Neuronal stem cell (in vitro differentiated cells): ENCODE data around the gene GABRP.

Experiments used
- DNase-seq: peaks from one replicate; pipeline ENCODE4 v3.0.0-alpha.2; 2013; ENCODE audit warnings: low spot score
- H2AFZ ChIP-seq: one replicate; pipeline ENCODE4 v1.6.1; 2013; ENCODE audit warnings: mild to moderate bottlenecking, low read length, inconsistent platforms
- H2AK5ac ChIP-seq: 2 replicates; pipeline ENCODE4 v1.6.1; 2013; ENCODE audit warnings: low read depth, mild to moderate bottlenecking, inconsistent platforms, low read length, moderate library complexity, mixed read lengths
- H2BK120ac ChIP-seq: 2 replicates; pipeline ENCODE4 v1.6.1; 2013; ENCODE audit warnings: low read depth, mild to moderate bottlenecking, inconsistent platforms, low read length, moderate library complexity, mixed read lengths
- H2BK12ac ChIP-seq: one replicate; pipeline ENCODE4 v1.6.1; 2013; ENCODE audit warnings: low read length, inconsistent platforms
- H2BK15ac ChIP-seq: 2 replicates; pipeline ENCODE4 v1.6.1; 2013; ENCODE audit warnings: mild to moderate bottlenecking, low read length, inconsistent platforms, mixed read lengths
- H2BK5ac ChIP-seq: one replicate; pipeline ENCODE4 v1.6.1; 2013; ENCODE audit warnings: inconsistent platforms, mild to moderate bottlenecking, low read length, moderate library complexity
- H3K14ac ChIP-seq: one replicate; pipeline ENCODE4 v1.6.1; 2013; ENCODE audit warnings: low read length, inconsistent platforms
- H3K18ac ChIP-seq: 2 replicates; pipeline ENCODE4 v1.6.1; 2013; ENCODE audit warnings: low read length, inconsistent platforms
- H3K23ac ChIP-seq: 2 replicates; pipeline ENCODE4 v1.6.1; 2013; ENCODE audit warnings: low read depth, mild to moderate bottlenecking, mixed read lengths, low read length, inconsistent platforms; ENCODE audit not compliant: poor library complexity
- H3K27ac ChIP-seq: replicated peaks from 3 replicates; pipeline ENCODE4 v1.5.1; 2013; ENCODE audit warnings: low read length, inconsistent platforms
- H3K27me3 ChIP-seq, 3 experiments: 2 replicates each; pipeline ENCODE4 v1.6.1; 2013; ENCODE audit warnings: low read length in 3 of 3, mild to moderate bottlenecking in 2 of 3, inconsistent platforms in 1 of 3, low read depth in 1 of 3, mixed read lengths in 1 of 3, moderate library complexity in 1 of 3; ENCODE audit not compliant: control insufficient read depth in 3 of 3, insufficient read depth in 3 of 3
- H3K36me3 ChIP-seq, 2 donors: replicated peaks in 1 of 2; 2 replicates each; pipeline ENCODE4 v1.6.1; 2013; ENCODE audit warnings: low read length in 2 of 2; ENCODE audit not compliant: control insufficient read depth in 2 of 2, insufficient read depth in 2 of 2
- H3K4ac ChIP-seq: 2 replicates; pipeline ENCODE4 v1.6.1; 2013; ENCODE audit warnings: inconsistent platforms, mild to moderate bottlenecking, low read length, moderate library complexity
- H3K4me1 ChIP-seq, 2 donors: 1 replicate in 1 of 2; 2 replicates in 1 of 2; pipeline ENCODE4 v1.6.1; 2013; ENCODE audit warnings: low read length in 2 of 2, low read depth in 1 of 2; ENCODE audit not compliant: control insufficient read depth in 2 of 2, insufficient read depth in 1 of 2
- H3K4me2 ChIP-seq: one replicate; pipeline ENCODE4 v1.6.1; 2013; ENCODE audit warnings: mild to moderate bottlenecking, low read length, inconsistent platforms; ENCODE audit not compliant: insufficient read depth, poor library complexity, severe bottlenecking
- H3K4me3 ChIP-seq, 2 donors: 2 replicates each; pipeline ENCODE4 v1.5.1; 2013; ENCODE audit warnings: low read length in 2 of 2, mild to moderate bottlenecking in 2 of 2, inconsistent platforms in 1 of 2, moderate library complexity in 1 of 2
- H3K79me1 ChIP-seq: one replicate; pipeline ENCODE4 v1.6.1; 2013; ENCODE audit warnings: low read depth, mild to moderate bottlenecking, inconsistent platforms, low read length, moderate library complexity
- H3K9ac ChIP-seq: one replicate; pipeline ENCODE4 v1.6.1; 2013; ENCODE audit warnings: mild to moderate bottlenecking, low read depth, low read length, inconsistent platforms; ENCODE audit not compliant: poor library complexity
- H3K9me3 ChIP-seq, 2 donors: replicated peaks in 1 of 2; 2 replicates each; pipeline versions ENCODE3 to v1.6.1; 2013; ENCODE audit warnings: low read length in 2 of 2, mild to moderate bottlenecking in 2 of 2, inconsistent platforms in 1 of 2, low read depth in 1 of 2, mixed read lengths in 1 of 2, moderate library complexity in 1 of 2; ENCODE audit not compliant: control insufficient read depth in 2 of 2, insufficient read depth in 1 of 2
- H4K8ac ChIP-seq: one replicate; pipeline ENCODE4 v1.6.1; 2013; ENCODE audit warnings: low read depth, mild to moderate bottlenecking, inconsistent platforms, low read length, moderate library complexity
- H4K91ac ChIP-seq: one replicate; pipeline ENCODE4 v1.6.1; 2013; ENCODE audit warnings: low read length, low read depth, mild to moderate bottlenecking, inconsistent platforms; ENCODE audit not compliant: poor library complexity
- WGBS, 2 donors: extraction: QIAGEN DNeasy Blood & Tissue Kit; methylation state at CpG; one replicate each; pipeline ENCODE4 v1.1.7; 2013; ENCODE audit warnings: missing lambda C conversion rate in 2 of 2, mixed read lengths in 1 of 2; ENCODE audit not compliant: insufficient read length in 2 of 2, insufficient replicate concordance in 1 of 2; ENCODE audit errors: extremely low coverage in 2 of 2; 5-methylcytosine and 5-hydroxymethylcytosine counted together

GABRP gene

GRCh38 chr5:170771496-170771895 lies 12.0 kb upstream of the GABRP start:
- no peak overlapping the region for H2BK5ac ChIP-seq
- WGBS, 2 donors: no CpG with 5 or more reads among the region's 15 CpGs

GRCh38 chr5:170773024-170773985 lies 10.2 kb upstream of the GABRP start:
- no peak overlapping the region for H3K27ac ChIP-seq
- no peak overlapping the region for H4K91ac ChIP-seq

More at GRCh38 chr5:170771496-170771895, 12.0 kb upstream of the GABRP start:
- no peak overlapping the region for H4K91ac ChIP-seq
- no peak overlapping the region for H2BK15ac ChIP-seq
- no peak overlapping the region for H3K18ac ChIP-seq
- no peaks in the 10 kb centered on the region for H3K36me3 ChIP-seq
- no peak overlapping the region for H4K8ac ChIP-seq
- no peak overlapping the region for H2AK5ac ChIP-seq
- no peak overlapping the region for H3K4ac ChIP-seq
- H2BK12ac ChIP-seq: no peak overlapping the region
- H3K9me3 ChIP-seq: no peaks in the 10 kb centered on the region
- no peak overlapping the region for H2BK120ac ChIP-seq
- no peak overlapping the region for H3K4me3 ChIP-seq
- H3K27ac ChIP-seq: no peak overlapping the region
- H3K27me3 ChIP-seq: no peaks in the 10 kb centered on the region
- H2AFZ ChIP-seq: no peak overlapping the region
- no peaks in the 10 kb centered on the region for H3K79me1 ChIP-seq
- no peak for DNase-seq
- no peak overlapping the region for H3K23ac ChIP-seq
- no peak overlapping the region for H3K14ac ChIP-seq
- peaks cover 0 to 6% of the 10 kb centered on the region in 2 donors for H3K4me1 ChIP-seq
- no peak overlapping the region for H3K4me2 ChIP-seq
- no peak overlapping the region for H3K9ac ChIP-seq

GRCh38 chr5:170774831-170775230 lies 8.7 kb upstream of the GABRP start:
- no peak overlapping the region for H3K4ac ChIP-seq
- H2BK15ac ChIP-seq: no peak overlapping the region
- H3K27ac ChIP-seq: no peak overlapping the region
- no peak overlapping the region for H4K91ac ChIP-seq
- H2AFZ ChIP-seq: no peak overlapping the region
- H3K36me3 ChIP-seq: no peaks in the 10 kb centered on the region
- no peak overlapping the region for H3K4me2 ChIP-seq
- no peak overlapping the region for H2BK5ac ChIP-seq
- no peak overlapping the region for H3K9ac ChIP-seq
- no peak overlapping the region for H2AK5ac ChIP-seq
- no CpG with 5 or more reads among the region's 5 CpGs for WGBS, 2 donors
- no peak overlapping the region for H2BK120ac ChIP-seq
- DNase-seq: no peak
- no peak overlapping the region for H3K23ac ChIP-seq
- no peaks in the 10 kb centered on the region for H3K9me3 ChIP-seq
- H3K4me1 ChIP-seq: peaks cover 0 to 3% of the 10 kb centered on the region in 2 donors
- no peak overlapping the region for H2BK12ac ChIP-seq
- no peaks in the 10 kb centered on the region for H3K27me3 ChIP-seq
- no peak overlapping the region for H4K8ac ChIP-seq
- H3K18ac ChIP-seq: no peak overlapping the region
- H3K79me1 ChIP-seq: no peaks in the 10 kb centered on the region
- H3K4me3 ChIP-seq: no peak overlapping the region
- no peak overlapping the region for H3K14ac ChIP-seq

More at GRCh38 chr5:170773024-170773985, 10.2 kb upstream of the GABRP start:
- Histone ChIP-seq H2AFZ (no peak overlapping the region), H2BK15ac (no peak overlapping the region), H3K9ac (no peak overlapping the region), H2BK12ac (no peak overlapping the region), H3K79me1 (no peaks in the 10 kb centered on the region), H2AK5ac (no peak overlapping the region), H3K4me1 (peaks cover 0 to 3% of the 10 kb centered on the region in 2 donors), H3K4me3 (no peak overlapping the region), H3K9me3 (no peaks in the 10 kb centered on the region), H3K23ac (no peak overlapping the region), H4K8ac (no peak overlapping the region), H3K4me2 (no peak overlapping the region), H2BK120ac (no peak overlapping the region), H3K27me3 (no peaks in the 10 kb centered on the region), H3K18ac (peak overlapping the region; percentile 11), H2BK5ac (no peak overlapping the region), H3K14ac (no peak overlapping the region), H3K4ac (no peak overlapping the region), H3K36me3 (no peaks in the 10 kb centered on the region)
- WGBS, 2 donors: no CpG with 5 or more reads among the region's 12 CpGs
- DNase-seq: no peak

GRCh38 chr5:170781946-170782345 lies 1.6 kb upstream of the GABRP start:
- no CpG with 5 or more reads among the region's 1 CpG for WGBS, 2 donors
- Histone ChIP-seq H3K27me3 (no peaks in the 10 kb centered on the region), H2BK120ac (no peak overlapping the region), H4K91ac (no peak overlapping the region), H3K9me3 (no peaks in the 10 kb centered on the region), H4K8ac (no peak overlapping the region), H3K23ac (no peak overlapping the region), H3K79me1 (no peaks in the 10 kb centered on the region), H3K4me2 (no peak overlapping the region), H3K9ac (no peak overlapping the region), H2AFZ (no peak overlapping the region), H2AK5ac (no peak overlapping the region), H3K4ac (no peak overlapping the region), H2BK12ac (no peak overlapping the region), H3K4me3 (no peak overlapping the region), H3K36me3 (no peaks in the 10 kb centered on the region), H3K4me1 (no peaks in the 10 kb centered on the region), H3K18ac (no peak overlapping the region), H3K27ac (no peak overlapping the region), H2BK5ac (no peak overlapping the region), H2BK15ac (no peak overlapping the region), H3K14ac (no peak overlapping the region)
- no peak for DNase-seq
